ENCODE results near the gene PDZD11. TPM values are rescaled to one million over a fixed set of nuclear protein-coding genes. Genes with fewer than 3 reads are reported as not detected.

Gene PDZD11
- total and polyA plus RNA-seq, 9 of the 15 experiments (the other 6 are each of a cell fraction or from before 2014, with no cell fraction given), result 21.9 to 109 (median 36.4) TPM

DNA sequence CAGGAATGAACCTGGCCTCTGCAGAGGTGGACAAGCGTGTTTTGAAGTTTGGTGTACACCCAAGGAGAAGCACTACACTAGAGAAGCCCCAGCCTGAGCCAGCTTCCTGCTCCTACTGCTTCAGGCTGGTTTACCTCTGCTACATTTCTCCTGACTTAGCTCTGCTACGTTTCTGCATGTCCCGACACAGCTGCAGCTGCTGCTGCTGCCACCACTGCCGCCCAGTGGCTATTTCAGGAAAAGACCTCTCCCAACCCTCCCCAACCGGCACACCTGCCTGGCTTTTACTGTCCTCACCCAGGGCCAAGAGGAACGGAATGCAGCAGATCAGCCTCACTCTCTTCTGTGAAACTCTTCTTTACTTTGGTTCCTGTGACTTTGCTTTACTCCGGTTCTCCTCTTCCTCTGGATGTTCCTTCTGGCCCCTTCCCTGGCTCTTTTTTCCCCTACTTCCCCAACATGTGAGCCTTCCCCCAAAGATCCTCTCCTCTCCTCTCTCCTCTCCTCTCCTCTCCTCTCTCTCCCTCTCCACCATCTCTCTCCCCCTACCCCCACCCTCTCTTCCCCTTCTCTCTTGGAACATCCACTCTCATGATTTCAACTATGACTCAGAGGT, 26.7 kb downstream of the PDZD11 start (continued):
- TF ChIP-seq SIN3B (IDR thresholded peaks at IDR 0.05; ENCODE audit: low read depth) (no peak), KAT7 (CRISPR knock-in tag; IDR thresholded peaks at IDR 0.05; ENCODE audit: borderline replicate concordance) (no peak), CHD2 (IDR thresholded peaks at IDR 0.05; ENCODE audit: low read depth, low read length) (no peak), ZBED1 (IDR thresholded peaks at IDR 0.05) (peak; percentile 56; the same call in 1 of the 2 replicates), KHSRP (IDR thresholded peaks at IDR 0.05) (no peak), ELF1 (tag; IDR thresholded peaks at IDR 0.05) (no peak), MAFG (tag; conservative IDR thresholded peaks at IDR 0.05) (no peak), HCFC1 (IDR thresholded peaks at IDR 0.05; ENCODE audit: low read depth, low read length) (no peak), ZNF175 (CRISPR knock-in tag; IDR thresholded peaks at IDR 0.05; ENCODE audit: low read depth) (no peak), SIRT6 (IDR thresholded peaks at IDR 0.05; ENCODE audit: low read depth, low read length) (no peak), STAG1 (CRISPR knock-in tag; IDR thresholded peaks at IDR 0.05; ENCODE audit: borderline replicate concordance) (peak; percentile 30; the same call in 1 of the 2 replicates), ZNF124 (CRISPR knock-in tag; IDR thresholded peaks at IDR 0.05) (no peak), RBFOX2 (IDR thresholded peaks at IDR 0.05; ENCODE audit: low read depth, low read length) (no peak), BRD9 (IDR thresholded peaks at IDR 0.05; ENCODE audit: low read depth, partially characterized antibody) (no peak), NEUROD1 (IDR thresholded peaks at IDR 0.05; ENCODE audit: borderline replicate concordance, low read depth, low read length, partially characterized antibody) (no peak), ZBTB1 (CRISPR knock-in tag; IDR thresholded peaks at IDR 0.05; ENCODE audit: borderline replicate concordance, low read depth) (no peak), RCOR1 (IDR thresholded peaks at IDR 0.05; ENCODE audit: borderline replicate concordance in 1 of 2, low read depth in 2 of 2, low read length in 2 of 2) (0 out of 4 replicates have a peak, but pooled peaks of 1 of the 2 experiments have one; percentile 29), ZNF444 (CRISPR knock-in tag; IDR thresholded peaks at IDR 0.05) (no peak), MAFK (IDR thresholded peaks at IDR 0.05; ENCODE audit: low read length) (no peak), HDGF (IDR thresholded peaks at IDR 0.05) (no peak), RAD21 (CRISPR knock-in tag; conservative IDR thresholded peaks at IDR 0.05 in 1 of 2, IDR thresholded peaks at IDR 0.05 in 1 of 2) (peak; percentile 58 to 72)
- TF ChIP-seq, protein P1, sequence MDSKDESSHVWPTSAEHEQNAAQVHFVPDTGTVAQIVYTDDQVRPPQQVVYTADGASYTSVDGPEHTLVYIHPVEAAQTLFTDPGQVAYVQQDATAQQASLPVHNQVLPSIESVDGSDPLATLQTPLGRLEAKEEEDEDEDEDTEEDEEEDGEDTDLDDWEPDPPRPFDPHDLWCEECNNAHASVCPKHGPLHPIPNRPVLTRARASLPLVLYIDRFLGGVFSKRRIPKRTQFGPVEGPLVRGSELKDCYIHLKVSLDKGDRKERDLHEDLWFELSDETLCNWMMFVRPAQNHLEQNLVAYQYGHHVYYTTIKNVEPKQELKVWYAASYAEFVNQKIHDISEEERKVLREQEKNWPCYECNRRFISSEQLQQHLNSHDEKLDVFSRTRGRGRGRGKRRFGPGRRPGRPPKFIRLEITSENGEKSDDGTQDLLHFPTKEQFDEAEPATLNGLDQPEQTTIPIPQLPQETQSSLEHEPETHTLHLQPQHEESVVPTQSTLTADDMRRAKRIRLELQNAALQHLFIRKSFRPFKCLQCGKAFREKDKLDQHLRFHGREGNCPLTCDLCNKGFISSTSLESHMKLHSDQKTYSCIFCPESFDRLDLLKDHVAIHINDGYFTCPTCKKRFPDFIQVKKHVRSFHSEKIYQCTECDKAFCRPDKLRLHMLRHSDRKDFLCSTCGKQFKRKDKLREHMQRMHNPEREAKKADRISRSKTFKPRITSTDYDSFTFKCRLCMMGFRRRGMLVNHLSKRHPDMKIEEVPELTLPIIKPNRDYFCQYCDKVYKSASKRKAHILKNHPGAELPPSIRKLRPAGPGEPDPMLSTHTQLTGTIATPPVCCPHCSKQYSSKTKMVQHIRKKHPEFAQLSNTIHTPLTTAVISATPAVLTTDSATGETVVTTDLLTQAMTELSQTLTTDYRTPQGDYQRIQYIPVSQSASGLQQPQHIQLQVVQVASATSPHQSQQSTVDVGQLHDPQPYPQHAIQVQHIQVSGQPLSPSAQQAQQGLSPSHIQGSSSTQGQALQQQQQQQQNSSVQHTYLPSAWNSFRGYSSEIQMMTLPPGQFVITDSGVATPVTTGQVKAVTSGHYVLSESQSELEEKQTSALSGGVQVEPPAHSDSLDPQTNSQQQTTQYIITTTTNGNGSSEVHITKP (IDR thresholded peaks at IDR 0.05; ENCODE audit: partially characterized antibody), result no peak
- TF ChIP-seq, protein P2, sequence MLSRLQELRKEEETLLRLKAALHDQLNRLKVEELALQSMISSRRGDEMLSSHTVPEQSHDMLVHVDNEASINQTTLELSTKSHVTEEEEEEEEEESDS (CRISPR knock-in tag; IDR thresholded peaks at IDR 0.05), result no peak
- TF ChIP-seq, protein P3, sequence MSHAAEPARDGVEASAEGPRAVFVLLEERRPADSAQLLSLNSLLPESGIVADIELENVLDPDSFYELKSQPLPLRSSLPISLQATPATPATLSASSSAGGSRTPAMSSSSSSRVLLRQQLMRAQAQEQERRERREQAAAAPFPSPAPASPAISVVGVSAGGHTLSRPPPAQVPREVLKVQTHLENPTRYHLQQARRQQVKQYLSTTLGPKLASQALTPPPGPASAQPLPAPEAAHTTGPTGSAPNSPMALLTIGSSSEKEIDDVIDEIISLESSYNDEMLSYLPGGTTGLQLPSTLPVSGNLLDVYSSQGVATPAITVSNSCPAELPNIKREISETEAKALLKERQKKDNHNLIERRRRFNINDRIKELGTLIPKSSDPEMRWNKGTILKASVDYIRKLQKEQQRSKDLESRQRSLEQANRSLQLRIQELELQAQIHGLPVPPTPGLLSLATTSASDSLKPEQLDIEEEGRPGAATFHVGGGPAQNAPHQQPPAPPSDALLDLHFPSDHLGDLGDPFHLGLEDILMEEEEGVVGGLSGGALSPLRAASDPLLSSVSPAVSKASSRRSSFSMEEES (CRISPR knock-in tag; IDR thresholded peaks at IDR 0.05), result no peak
